ENCODE results near the gene SUGCT.

DNA sequence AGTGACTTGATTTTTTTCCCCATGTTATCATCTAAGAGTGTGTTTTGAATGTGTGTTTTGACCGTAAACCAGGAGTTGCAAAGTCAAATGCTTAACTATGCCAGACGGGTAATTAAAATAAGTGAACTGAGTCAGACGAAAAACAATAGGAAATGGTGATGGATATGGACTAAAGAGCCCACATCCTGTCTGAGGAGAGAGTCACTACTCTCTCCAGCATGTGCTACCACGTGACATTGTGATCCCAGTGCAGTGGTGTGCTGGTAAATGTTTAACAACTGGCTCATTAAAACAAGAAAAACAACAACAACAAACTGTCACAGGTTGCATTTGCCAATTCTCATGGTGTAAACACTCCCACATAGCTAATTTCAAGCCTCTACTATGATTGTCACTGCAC is 164.3 kb downstream of the SUGCT start:
- TF ChIP-seq POLR2AphosphoS5 (IDR thresholded peaks at IDR 0.05; ENCODE audit: low read depth, low read length) (no peak), TAF1 (IDR thresholded peaks at IDR 0.05; ENCODE audit: borderline replicate concordance, insufficient read depth, low read length) (no peak)
- TF ChIP-seq, protein P1, sequence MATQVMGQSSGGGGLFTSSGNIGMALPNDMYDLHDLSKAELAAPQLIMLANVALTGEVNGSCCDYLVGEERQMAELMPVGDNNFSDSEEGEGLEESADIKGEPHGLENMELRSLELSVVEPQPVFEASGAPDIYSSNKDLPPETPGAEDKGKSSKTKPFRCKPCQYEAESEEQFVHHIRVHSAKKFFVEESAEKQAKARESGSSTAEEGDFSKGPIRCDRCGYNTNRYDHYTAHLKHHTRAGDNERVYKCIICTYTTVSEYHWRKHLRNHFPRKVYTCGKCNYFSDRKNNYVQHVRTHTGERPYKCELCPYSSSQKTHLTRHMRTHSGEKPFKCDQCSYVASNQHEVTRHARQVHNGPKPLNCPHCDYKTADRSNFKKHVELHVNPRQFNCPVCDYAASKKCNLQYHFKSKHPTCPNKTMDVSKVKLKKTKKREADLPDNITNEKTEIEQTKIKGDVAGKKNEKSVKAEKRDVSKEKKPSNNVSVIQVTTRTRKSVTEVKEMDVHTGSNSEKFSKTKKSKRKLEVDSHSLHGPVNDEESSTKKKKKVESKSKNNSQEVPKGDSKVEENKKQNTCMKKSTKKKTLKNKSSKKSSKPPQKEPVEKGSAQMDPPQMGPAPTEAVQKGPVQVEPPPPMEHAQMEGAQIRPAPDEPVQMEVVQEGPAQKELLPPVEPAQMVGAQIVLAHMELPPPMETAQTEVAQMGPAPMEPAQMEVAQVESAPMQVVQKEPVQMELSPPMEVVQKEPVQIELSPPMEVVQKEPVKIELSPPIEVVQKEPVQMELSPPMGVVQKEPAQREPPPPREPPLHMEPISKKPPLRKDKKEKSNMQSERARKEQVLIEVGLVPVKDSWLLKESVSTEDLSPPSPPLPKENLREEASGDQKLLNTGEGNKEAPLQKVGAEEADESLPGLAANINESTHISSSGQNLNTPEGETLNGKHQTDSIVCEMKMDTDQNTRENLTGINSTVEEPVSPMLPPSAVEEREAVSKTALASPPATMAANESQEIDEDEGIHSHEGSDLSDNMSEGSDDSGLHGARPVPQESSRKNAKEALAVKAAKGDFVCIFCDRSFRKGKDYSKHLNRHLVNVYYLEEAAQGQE (IDR thresholded peaks at IDR 0.05; ENCODE audit: insufficient read depth in 1 of 2, low read depth in 2 of 2, low read length in 2 of 2) = no peak
